Measurements from ENCODE around the gene FAM13A.

The FAM13A gene

DNA sequence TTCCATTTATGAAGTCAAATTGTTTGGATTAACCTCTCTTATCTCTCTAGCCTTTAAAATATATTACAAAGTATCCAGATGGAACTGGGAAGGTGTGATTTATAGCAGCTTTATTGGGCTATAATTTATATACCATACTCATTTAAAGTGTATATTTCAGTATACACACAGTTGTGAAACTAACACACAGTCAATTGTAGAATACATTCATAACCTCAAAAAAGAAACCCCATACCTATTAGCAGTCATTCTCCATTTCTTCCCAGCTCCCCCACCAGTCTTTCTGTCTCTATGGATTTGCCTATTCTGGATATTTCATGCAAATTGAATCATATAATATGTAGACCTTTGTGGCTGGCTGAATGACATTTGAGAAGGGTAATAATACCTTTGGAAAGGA lies 351.8 kb downstream of the FAM13A start:
- no peak for DNase-seq

DNA sequence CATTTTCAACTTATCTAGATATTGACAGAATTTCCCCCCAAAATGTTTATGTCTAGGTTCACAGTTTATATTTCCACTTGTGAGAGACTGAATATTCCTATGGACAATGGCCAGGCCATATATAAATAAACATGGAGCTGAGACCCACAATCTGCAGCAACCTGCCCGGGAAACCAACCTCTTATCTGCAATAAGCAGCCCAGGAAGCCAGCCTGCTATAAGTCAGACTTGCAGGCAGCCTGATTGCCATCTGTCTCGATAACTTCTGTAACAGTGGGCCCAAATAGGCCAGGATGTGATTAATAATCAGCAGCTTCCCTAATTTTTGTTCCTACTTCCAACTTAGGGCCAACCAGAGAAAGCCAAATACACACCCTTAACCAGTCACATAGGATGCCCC lies 354.2 kb downstream of the FAM13A start:
- no peak for DNase-seq

DNA sequence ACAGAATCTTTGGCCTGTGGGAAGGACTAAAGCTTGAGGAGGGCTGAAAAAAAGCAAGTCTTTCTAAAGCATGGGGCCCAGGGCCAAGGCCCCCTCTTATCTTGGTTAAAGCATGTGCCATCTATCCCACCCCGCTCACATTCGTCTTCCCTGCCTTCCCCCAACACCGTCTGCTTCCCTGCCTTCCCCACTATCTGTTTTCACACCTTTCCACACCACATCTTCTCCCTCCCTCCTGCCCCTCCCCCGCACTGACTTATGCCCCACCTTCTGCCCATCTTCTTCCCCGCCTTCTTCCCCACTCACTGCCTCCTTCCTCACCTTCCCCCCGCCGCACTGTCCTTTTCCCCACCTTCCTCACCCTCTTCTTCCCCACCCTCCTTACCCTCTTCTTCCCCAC lies 358.5 kb downstream of the FAM13A start:
- DNase-seq, result no peak

DNA sequence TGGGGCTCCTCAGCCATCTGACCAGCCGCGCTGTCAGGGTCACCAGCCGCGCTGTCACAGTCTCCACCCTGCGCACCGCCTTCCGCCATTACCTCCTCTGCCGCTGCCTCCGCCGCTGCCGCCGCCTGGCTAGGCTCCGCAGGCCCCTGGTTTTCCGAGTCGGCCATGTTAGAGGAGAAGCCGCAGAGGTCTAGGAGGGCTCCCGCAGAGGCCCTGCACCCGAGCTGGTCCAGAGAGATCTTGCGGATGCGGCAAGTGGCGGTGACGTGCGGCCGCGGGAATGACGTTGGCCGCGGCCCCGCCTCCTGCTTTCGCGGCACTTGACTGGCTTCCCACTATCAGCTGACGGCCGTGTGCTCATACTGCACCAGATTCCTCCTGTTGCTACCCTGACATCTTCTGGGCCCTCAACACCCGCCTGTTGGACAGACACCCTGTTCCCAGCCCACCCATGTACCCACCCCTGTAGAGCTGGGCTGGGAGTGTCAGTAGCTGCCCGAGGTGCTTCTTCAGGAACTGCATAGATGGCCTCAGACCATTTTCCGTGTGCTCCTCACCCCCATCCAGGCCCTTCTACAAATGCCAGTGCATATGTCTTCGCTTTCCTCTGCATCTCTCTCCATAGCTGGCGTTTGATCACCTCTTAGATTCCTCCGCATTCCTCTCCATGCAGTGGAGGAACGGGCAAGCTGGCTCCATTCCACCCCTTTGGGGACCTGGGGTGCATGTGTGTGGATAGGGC lies 359.2 kb downstream of the FAM13A start, which contains the start of gene NAP1L5:
NAP1L5 (minus strand) TSS at position 242 of the 742 bp plus-strand sequence; CDS start at position 167, 75 bp downstream.
- peak; percentile 72 for DNase-seq

DNA sequence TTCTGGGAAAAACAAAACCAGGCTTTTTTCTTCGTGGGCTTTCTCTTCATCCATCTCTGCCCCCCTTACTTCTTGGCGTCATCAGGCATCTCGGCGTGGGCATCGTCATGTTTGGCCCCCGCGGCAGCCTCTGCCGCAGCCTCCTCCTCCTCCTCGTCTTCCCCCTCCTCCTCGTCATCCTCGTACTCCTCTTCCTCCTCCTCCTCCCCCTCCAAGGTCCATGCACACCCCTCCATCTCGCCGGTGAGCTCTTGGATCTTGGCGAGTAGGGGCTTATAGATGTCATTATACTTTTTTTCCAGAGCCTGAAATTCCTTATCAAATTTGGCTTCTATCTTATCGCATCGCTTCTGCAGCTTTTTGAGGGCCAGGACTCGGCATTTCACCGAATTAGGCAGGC lies 359.8 kb downstream of the FAM13A start:
- DNase-seq, result peak; percentile 27

- no peak for DNase-seq
Observed at GRCh38 chr4:88696630-88697029, 360.4 kb downstream of the FAM13A start.

GRCh38 chr4:88693792-88694191 lies 363.2 kb downstream of the FAM13A start:
- DNase-seq, result no peak

GRCh38 chr4:88690355-88690754 lies 366.6 kb downstream of the FAM13A start:
- DNase-seq, result peak; percentile 44

- DNase-seq, result no peak
Observed at GRCh38 chr4:88681209-88681608, 375.8 kb downstream of the FAM13A start.
